B cell (primary cell): Measurements from ENCODE around the gene MID1. TPM values are rescaled to one million over a fixed set of nuclear protein-coding genes. Genes with fewer than 3 reads are reported as not detected.

Source experiments
- ATAC-seq: fragments of 200-7000 bp; cut with Tn5 transposase; one replicate; pipeline ENCODE4 v1.10.0; 2021; ENCODE audit warnings: low read depth, mild to moderate bottlenecking, moderate number of reproducible peaks, moderate library complexity
- CTCF ChIA-PET: fragments of 350-600 bp; sonication (Branson Sonifier 250); formaldehyde crosslinking; loops from one replicate; lab custom pipeline; 2021; ENCODE audit warnings: antibody characterized with exemption, inconsistent platforms; lab: Charles Lee
- POLR2A ChIA-PET: fragments of 350-600 bp; sonication (Branson Sonifier 250); formaldehyde crosslinking; loops from one replicate; lab custom pipeline; 2021; ENCODE audit warnings: antibody characterized with exemption; lab: Charles Lee
- DNase-seq: peaks from one replicate; pipeline ENCODE4 v3.0.0; 2013
- H2AFZ ChIP-seq: 2 replicates; pipeline ENCODE4 v1.6.1; 2012; ENCODE audit warnings: mild to moderate bottlenecking, low read depth, low read length; ENCODE audit not compliant: insufficient read depth, poor library complexity, severe bottlenecking
- H3K27ac ChIP-seq, 2 donors: 1 replicate in 1 of 2; 2 replicates in 1 of 2; pipeline ENCODE4 v1.5.1; 2012 to 2013; ENCODE audit warnings: low read length in 2 of 2, mild to moderate bottlenecking in 2 of 2, moderate library complexity in 1 of 2
- H3K27me3 ChIP-seq, 4 experiments: fragments of 200-600 bp in 1 of 4; sonication (generic) in 1 of 4; replicated peaks in 1 of 4; 1 replicate in 2 of 4; 2 replicates in 2 of 4; pipeline versions ENCODE4 v1.6.1 to v1.7.0; 2013 to 2016; ENCODE audit warnings: low read length in 3 of 4, mild to moderate bottlenecking in 2 of 4, mixed read lengths in 1 of 4, moderate library complexity in 1 of 4; ENCODE audit not compliant: insufficient read depth in 4 of 4, control insufficient read depth in 3 of 4; ENCODE audit errors: control extremely low read depth in 1 of 4
- H3K36me3 ChIP-seq, 2 experiments: replicated peaks in 1 of 2; 1 replicate in 1 of 2; 2 replicates in 1 of 2; pipeline versions ENCODE4 v1.6.1 to v1.7.1; 2013; ENCODE audit warnings: low read length in 1 of 2; ENCODE audit not compliant: insufficient read depth in 2 of 2, control insufficient read depth in 1 of 2; ENCODE audit errors: control extremely low read depth in 1 of 2, extremely low read depth in 1 of 2
- H3K4me1 ChIP-seq, 2 donors: fragments of 200-600 bp in 1 of 2; sonication (generic) in 1 of 2; 1 replicate in 1 of 2; 2 replicates in 1 of 2; pipeline versions ENCODE4 v1.5.1 to v1.6.1; 2013 to 2017; ENCODE audit warnings: low read length in 2 of 2; ENCODE audit not compliant: control insufficient read depth in 2 of 2, insufficient read depth in 2 of 2
- H3K4me2 ChIP-seq: replicated peaks from 2 replicates; pipeline ENCODE3; 2012; ENCODE audit warnings: mild to moderate bottlenecking, low read depth, low read length; ENCODE audit not compliant: poor library complexity, severe bottlenecking
- H3K4me3 ChIP-seq, 5 experiments: fragments of 200-600 bp in 1 of 5; sonication (generic) in 1 of 5; 1 replicate in 3 of 5; 2 replicates in 2 of 5; pipeline versions ENCODE4 v1.5.1 to v1.7.0; 2011 to 2016; ENCODE audit warnings: low read length in 4 of 5, mild to moderate bottlenecking in 4 of 5, low read depth in 2 of 5, control low read depth in 1 of 5, moderate library complexity in 1 of 5; ENCODE audit not compliant: insufficient read depth in 1 of 5; ENCODE audit errors: control extremely low read depth in 1 of 5, extremely low read depth in 1 of 5
- H3K79me2 ChIP-seq: fragments of 200-600 bp; sonication (generic); one replicate; pipeline ENCODE4 v1.6.0; 2016; ENCODE audit warnings: low read length; ENCODE audit not compliant: control insufficient read depth, insufficient read depth
- H3K9ac ChIP-seq: fragments of 200-600 bp; sonication (generic); 2 replicates; pipeline ENCODE4 v1.6.1; 2017; ENCODE audit warnings: mild to moderate bottlenecking, low read length, moderate library complexity
- H3K9me3 ChIP-seq, 3 donors: one replicate each; pipeline versions ENCODE4 v1.6.1 to v1.7.1; 2013; ENCODE audit warnings: low read length in 2 of 3; ENCODE audit not compliant: control insufficient read depth in 2 of 3, insufficient read depth in 1 of 3; ENCODE audit errors: control extremely low read depth in 1 of 3
- H4K20me1 ChIP-seq: 2 replicates; pipeline ENCODE4 v1.6.0; 2012; ENCODE audit warnings: mild to moderate bottlenecking, low read length; ENCODE audit not compliant: insufficient read depth, control insufficient read depth, poor library complexity, severe bottlenecking
- H3K27ac Mint-ChIP-seq: one replicate; pipeline ENCODE4 v1.8.0; 2021; ENCODE audit warnings: mixed read lengths
- H3K27me3 Mint-ChIP-seq: one replicate; pipeline ENCODE4 v1.8.0; 2021; ENCODE audit warnings: mixed read lengths
- H3K4me1 Mint-ChIP-seq: one replicate; pipeline ENCODE4 v1.8.0; 2021; ENCODE audit warnings: mixed read lengths
- H3K4me3 Mint-ChIP-seq: one replicate; pipeline ENCODE4 v1.8.0; 2021; ENCODE audit warnings: mixed read lengths
- H3K9me3 Mint-ChIP-seq: one replicate; pipeline ENCODE4 v1.8.0; 2022; ENCODE audit warnings: mixed read lengths; ENCODE audit not compliant: insufficient read depth
- CTCF ChIP-seq: fragments of 200-600 bp; IDR thresholded peaks from one replicate; pipeline ENCODE4 v1.8.0; 2022; ENCODE audit warnings: antibody characterized with exemption, mild to moderate bottlenecking
- EZH2 ChIP-seq: IDR thresholded peaks from 2 replicates; pipeline ENCODE4 v1.6.1; 2012; ENCODE audit warnings: borderline replicate concordance, low read depth, mild to moderate bottlenecking, moderate library complexity, low read length; ENCODE audit not compliant: insufficient read depth, poor library complexity, severe bottlenecking
- WGBS: methylation state at CpG from one replicate; pipeline ENCODE4 v1.1.5; 2013; ENCODE audit warnings: missing lambda C conversion rate; ENCODE audit not compliant: insufficient coverage; 5-methylcytosine and 5-hydroxymethylcytosine counted together
- intact Hi-C: fragments of 100-400 bp; cut with micrococcal nuclease; formaldehyde crosslinking; loops from one replicate; pipeline ENCODE4 v1.10.0; 2022
- polyA plus RNA-seq: library from polyadenylated mRNA; depleted of rRNA; stranded (reverse); fragments of >200 nt; gene quantifications from 2 replicates; pipeline ENCODE4 v1.2.3, GENCODE V29; 2012
- total RNA-seq, 2 donors: library from RNA; stranded (reverse); fragments of 120-200 nt in 1 of 2; gene quantifications; 1 replicate in 1 of 2; 2 replicates in 1 of 2; pipeline versions ENCODE4 v1.2.3 to v1.2.4, GENCODE V29; 2013 to 2022

The MID1 gene
- total and polyA plus RNA-seq, 2 donors (not counting 1 experiment from before 2014, with no cell fraction given): 0.15 to 0.44 TPM

GRCh38 chrX:10667143-10667542, 46.8 kb upstream of the MID1 start:
- H3K79me2 ChIP-seq: no peaks in the 10 kb centered on the region
- H3K36me3 ChIP-seq: no peaks in the 10 kb centered on the region
- TF ChIP-seq EZH2: no peak
- TF ChIP-seq CTCF: no peak
- H3K4me1 ChIP-seq: no peaks in the 10 kb centered on the region
- Mint-ChIP-seq H3K27ac (no peak overlapping the region), H3K4me1 (no peaks in the 10 kb centered on the region), H3K9me3 (no peaks in the 10 kb centered on the region), H3K27me3 (peaks cover 4% of the 10 kb centered on the region), H3K4me3 (no peak overlapping the region)
- ChIA-PET CTCF (no interaction called here), POLR2A (no interaction called here)
- H2AFZ ChIP-seq: no peak overlapping the region
- H3K27me3 ChIP-seq: no peaks in the 10 kb centered on the region
- no peak overlapping the region for H3K9ac ChIP-seq
- DNase-seq (no peak), ATAC-seq (no peak)
- no peak overlapping the region for H3K4me3 ChIP-seq
- H3K27ac ChIP-seq: no peak overlapping the region
- H3K9me3 ChIP-seq: no peaks in the 10 kb centered on the region
- H3K4me2 ChIP-seq: no peak overlapping the region
- WGBS: no CpG with 5 or more reads among the region's 1 CpG
- intact Hi-C loops: no loop called here
- H4K20me1 ChIP-seq: no peaks in the 10 kb centered on the region

GRCh38 chrX:10666102-10666501, 45.7 kb upstream of the MID1 start:
- Histone ChIP-seq H3K36me3 (no peaks in the 10 kb centered on the region), H3K4me1 (no peaks in the 10 kb centered on the region), H2AFZ (no peak overlapping the region), H3K9ac (no peak overlapping the region), H3K27ac (no peak overlapping the region), H3K4me2 (no peak overlapping the region), H3K27me3 (no peaks in the 10 kb centered on the region), H4K20me1 (no peaks in the 10 kb centered on the region), H3K79me2 (no peaks in the 10 kb centered on the region), H3K4me3 (no peak overlapping the region), H3K9me3 (no peaks in the 10 kb centered on the region)
- H3K27ac Mint-ChIP-seq: no peak overlapping the region
- DNase-seq (no peak), ATAC-seq (no peak)
- CTCF ChIA-PET: no interaction called here
- POLR2A ChIA-PET: no interaction called here
- intact Hi-C loops: no loop called here
- no peaks in the 10 kb centered on the region for H3K4me1 Mint-ChIP-seq
- no peaks in the 10 kb centered on the region for H3K9me3 Mint-ChIP-seq
- no peaks in the 10 kb centered on the region for H3K27me3 Mint-ChIP-seq
- WGBS: no CpG with 5 or more reads among the region's 1 CpG
- TF ChIP-seq EZH2: no peak
- TF ChIP-seq CTCF: no peak
- H3K4me3 Mint-ChIP-seq: no peak overlapping the region
